NT2/D1 (cell line): ENCODE data around the gene WDR59.

Source experiments
- SUZ12 ChIP-seq: IDR thresholded peaks from 2 replicates; pipeline ENCODE4 v1.6.1; 2011; ENCODE audit not compliant: insufficient read length, insufficient read depth; ENCODE audit errors: extremely low read depth
- YY1 ChIP-seq: IDR thresholded peaks from 2 replicates; pipeline ENCODE4 v1.6.1; 2011; ENCODE audit not compliant: insufficient read length, insufficient read depth
- ZNF274 ChIP-seq: IDR thresholded peaks from 2 replicates; pipeline ENCODE4 v1.6.1; 2011; ENCODE audit warnings: mild to moderate bottlenecking, low read depth, low read length

DNA sequence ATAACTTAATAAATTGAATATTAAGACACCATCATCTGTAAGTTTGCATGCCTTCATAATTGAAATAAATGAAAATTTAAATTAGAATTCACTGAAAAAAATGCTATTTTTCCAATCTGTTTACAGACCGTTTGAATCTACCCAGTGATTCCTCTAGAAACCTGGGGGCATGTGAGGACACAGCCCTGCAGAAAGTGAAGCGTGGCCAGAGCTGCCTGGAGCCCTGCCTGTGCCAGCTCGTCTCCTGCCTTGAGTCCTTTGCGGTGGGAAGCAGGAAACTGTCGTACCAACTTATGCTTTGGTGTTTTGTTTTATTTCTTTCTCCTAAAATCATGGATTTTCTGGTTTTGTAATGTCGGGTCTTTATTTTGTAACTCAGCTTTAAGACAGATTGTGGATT is 142.5 kb downstream of the WDR59 start:
- no peak for TF ChIP-seq ZNF274
- no peak for TF ChIP-seq SUZ12
- no peak for TF ChIP-seq YY1
